ENCODE results near the gene IMMP2L. TPM values are rescaled to one million over a fixed set of nuclear protein-coding genes. Genes with fewer than 3 reads are reported as not detected.
"Not testable (repeated sequence)": the region's sequence is repeated elsewhere in the genome, so short reads cannot be mapped to it uniquely, and the experiment has no call there.

IMMP2L gene
- total RNA-seq, 4 donors from 2014 or later = 2.6 to 69.1 (median 34.7) TPM

DNA sequence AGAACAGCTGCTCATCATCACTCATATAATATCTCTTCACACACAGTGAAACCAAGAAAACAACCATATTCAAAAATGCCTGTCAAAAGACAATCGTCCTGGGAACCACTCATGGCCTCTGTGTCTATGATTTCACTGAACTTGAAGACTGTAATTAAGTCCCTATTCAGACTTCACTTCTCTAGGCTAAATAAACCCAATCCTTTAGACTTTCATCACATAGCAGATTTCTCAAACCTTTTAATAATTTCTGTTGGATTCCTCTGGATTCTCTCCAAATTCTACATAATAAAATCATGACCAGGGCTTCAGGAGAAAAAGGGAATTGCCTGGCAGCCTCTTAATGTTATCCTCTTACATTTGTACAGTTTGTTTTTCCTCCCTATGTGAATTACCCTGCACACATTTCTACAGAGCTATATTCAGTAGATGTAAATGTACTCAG lies 270.2 kb downstream of the IMMP2L start:
- TF ChIP-seq POLR2A (IDR thresholded peaks at IDR 0.05) (no peak), CTCF (IDR thresholded peaks at IDR 0.05) (no peak)
- H3K4me1 ChIP-seq = no peaks in the 10 kb centered on the region
- H3K27ac ChIP-seq = no peak overlapping the region
- H3K27me3 ChIP-seq = no peaks in the 10 kb centered on the region
- no peaks in the 10 kb centered on the region for H3K9me3 ChIP-seq
- DNase-seq = no peak
- intact Hi-C loops (cut with DNase I; ENCODE audit: low total_unique reads) = no loop called here
- H3K4me3 ChIP-seq = no peak overlapping the region
- H3K36me3 ChIP-seq = no peaks in the 10 kb centered on the region

GRCh38 chr7:111290982-111291381 lies 271.3 kb downstream of the IMMP2L start:
- no peak for TF ChIP-seq CTCF (IDR thresholded peaks at IDR 0.05)
- TF ChIP-seq POLR2A (IDR thresholded peaks at IDR 0.05) = no peak
- H3K27me3 ChIP-seq = no peaks in the 10 kb centered on the region
- intact Hi-C loops (cut with DNase I; ENCODE audit: low total_unique reads) = no loop called here

GRCh38 chr7:111290419-111290818 lies 271.9 kb downstream of the IMMP2L start:
- H3K36me3 ChIP-seq = no peaks in the 10 kb centered on the region
- TF ChIP-seq POLR2A (IDR thresholded peaks at IDR 0.05) = no peak
- no peak for TF ChIP-seq CTCF (IDR thresholded peaks at IDR 0.05)
- no peaks in the 10 kb centered on the region for H3K27me3 ChIP-seq
- no peak overlapping the region for H3K27ac ChIP-seq
- H3K9me3 ChIP-seq = no peaks in the 10 kb centered on the region
- DNase-seq = no peak
- intact Hi-C loops (cut with DNase I; ENCODE audit: low total_unique reads) = no loop called here
- no peaks in the 10 kb centered on the region for H3K4me1 ChIP-seq
- no peak overlapping the region for H3K4me3 ChIP-seq

More at GRCh38 chr7:111290982-111291381, 271.3 kb downstream of the IMMP2L start:
- no peak for DNase-seq
- Histone ChIP-seq H3K36me3 (no peaks in the 10 kb centered on the region), H3K4me1 (no peaks in the 10 kb centered on the region), H3K9me3 (no peaks in the 10 kb centered on the region), H3K27ac (no peak overlapping the region), H3K4me3 (no peak overlapping the region)

- H3K4me3 ChIP-seq; H3K36me3 ChIP-seq; DNase-seq; H3K27ac ChIP-seq; H3K9me3 ChIP-seq; intact Hi-C loops (cut with DNase I; ENCODE audit: low total_unique reads); H3K27me3 ChIP-seq; H3K4me1 ChIP-seq: not testable (repeated sequence)
Observed at GRCh38 chr7:111288441-111288840, 273.9 kb downstream of the IMMP2L start.

- intact Hi-C loops (cut with DNase I; ENCODE audit: low total_unique reads) = no loop called here
- TF ChIP-seq CTCF (IDR thresholded peaks at IDR 0.05) = no peak
- no peak for DNase-seq
- Histone ChIP-seq H3K4me1 (no peaks in the 10 kb centered on the region), H3K4me3 (no peak overlapping the region), H3K27me3 (no peaks in the 10 kb centered on the region), H3K36me3 (no peaks in the 10 kb centered on the region), H3K9me3 (no peaks in the 10 kb centered on the region), H3K27ac (no peak overlapping the region)
Observed at GRCh38 chr7:111282626-111283025, 279.7 kb downstream of the IMMP2L start.

DNA sequence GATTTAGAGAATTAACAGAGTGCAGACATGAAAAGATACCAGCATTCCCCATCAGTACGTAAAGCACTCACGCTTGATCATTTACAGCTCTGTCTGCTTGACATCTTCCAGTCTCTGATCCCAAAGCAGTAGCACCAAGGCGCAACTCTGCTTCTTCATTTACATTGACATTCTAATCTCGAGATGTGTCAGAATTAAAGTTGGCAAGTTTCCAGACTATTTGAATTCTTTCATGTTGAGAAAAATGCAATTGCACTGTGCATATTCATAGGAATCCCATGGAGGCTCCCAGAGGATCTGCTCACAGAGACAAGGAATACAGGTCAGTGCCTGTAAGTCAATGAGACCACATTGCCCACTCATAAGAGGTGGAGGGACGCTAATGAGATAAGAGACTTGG lies 287.4 kb downstream of the IMMP2L start:
- Histone ChIP-seq H3K36me3 (no peaks in the 10 kb centered on the region), H3K4me1 (no peaks in the 10 kb centered on the region), H3K9me3 (no peaks in the 10 kb centered on the region), H3K27me3 (no peaks in the 10 kb centered on the region), H3K4me3 (no peak overlapping the region), H3K27ac (no peak overlapping the region)
- DNase-seq = no peak
- TF ChIP-seq POLR2A (IDR thresholded peaks at IDR 0.05) (no peak), CTCF (IDR thresholded peaks at IDR 0.05) (no peak)
- intact Hi-C loops (cut with DNase I; ENCODE audit: low total_unique reads) = no loop called here

Data from uterus (tissue), 4 donors.